ENCODE measurements around the gene STAC.

STAC gene

DNA sequence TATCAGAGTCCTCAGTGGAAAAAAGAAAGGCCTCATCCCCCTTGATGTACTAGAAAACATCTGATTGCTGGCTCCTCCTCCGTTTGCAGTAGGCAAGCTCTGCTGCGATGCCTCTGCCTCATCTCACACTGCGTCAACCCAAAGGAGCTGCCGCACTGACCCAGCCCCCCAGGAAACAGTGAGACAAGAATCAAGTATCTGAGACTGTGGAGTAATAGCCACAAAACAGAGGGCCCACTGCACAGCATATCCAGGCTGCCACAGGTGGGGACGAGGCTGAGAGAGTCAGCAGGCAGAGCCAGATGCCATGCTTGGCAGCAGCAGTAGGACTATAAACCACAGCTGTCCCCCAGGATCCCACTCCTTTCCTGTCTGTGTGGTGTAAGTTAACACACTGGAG is 165.9 kb downstream of the STAC start:
- no peak for TF ChIP-seq TAF1 (IDR thresholded peaks at IDR 0.05; ENCODE audit: borderline replicate concordance, insufficient read depth, low read length)
- TF ChIP-seq, protein P1, sequence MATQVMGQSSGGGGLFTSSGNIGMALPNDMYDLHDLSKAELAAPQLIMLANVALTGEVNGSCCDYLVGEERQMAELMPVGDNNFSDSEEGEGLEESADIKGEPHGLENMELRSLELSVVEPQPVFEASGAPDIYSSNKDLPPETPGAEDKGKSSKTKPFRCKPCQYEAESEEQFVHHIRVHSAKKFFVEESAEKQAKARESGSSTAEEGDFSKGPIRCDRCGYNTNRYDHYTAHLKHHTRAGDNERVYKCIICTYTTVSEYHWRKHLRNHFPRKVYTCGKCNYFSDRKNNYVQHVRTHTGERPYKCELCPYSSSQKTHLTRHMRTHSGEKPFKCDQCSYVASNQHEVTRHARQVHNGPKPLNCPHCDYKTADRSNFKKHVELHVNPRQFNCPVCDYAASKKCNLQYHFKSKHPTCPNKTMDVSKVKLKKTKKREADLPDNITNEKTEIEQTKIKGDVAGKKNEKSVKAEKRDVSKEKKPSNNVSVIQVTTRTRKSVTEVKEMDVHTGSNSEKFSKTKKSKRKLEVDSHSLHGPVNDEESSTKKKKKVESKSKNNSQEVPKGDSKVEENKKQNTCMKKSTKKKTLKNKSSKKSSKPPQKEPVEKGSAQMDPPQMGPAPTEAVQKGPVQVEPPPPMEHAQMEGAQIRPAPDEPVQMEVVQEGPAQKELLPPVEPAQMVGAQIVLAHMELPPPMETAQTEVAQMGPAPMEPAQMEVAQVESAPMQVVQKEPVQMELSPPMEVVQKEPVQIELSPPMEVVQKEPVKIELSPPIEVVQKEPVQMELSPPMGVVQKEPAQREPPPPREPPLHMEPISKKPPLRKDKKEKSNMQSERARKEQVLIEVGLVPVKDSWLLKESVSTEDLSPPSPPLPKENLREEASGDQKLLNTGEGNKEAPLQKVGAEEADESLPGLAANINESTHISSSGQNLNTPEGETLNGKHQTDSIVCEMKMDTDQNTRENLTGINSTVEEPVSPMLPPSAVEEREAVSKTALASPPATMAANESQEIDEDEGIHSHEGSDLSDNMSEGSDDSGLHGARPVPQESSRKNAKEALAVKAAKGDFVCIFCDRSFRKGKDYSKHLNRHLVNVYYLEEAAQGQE (IDR thresholded peaks at IDR 0.05; ENCODE audit: insufficient read depth in 1 of 2, low read depth in 2 of 2, low read length in 2 of 2) = no peak
- no peak for TF ChIP-seq SIN3A (IDR thresholded peaks at IDR 0.05; ENCODE audit: borderline replicate concordance, insufficient read depth, low read length)
- no peak for TF ChIP-seq POLR2AphosphoS5 (IDR thresholded peaks at IDR 0.05; ENCODE audit: low read depth, low read length)
- TF ChIP-seq FOXP2 (optimal IDR thresholded peaks at IDR 0.05; ENCODE audit: borderline replicate concordance, extremely low read depth, extremely low read length, insufficient read depth) = no peak

DNA sequence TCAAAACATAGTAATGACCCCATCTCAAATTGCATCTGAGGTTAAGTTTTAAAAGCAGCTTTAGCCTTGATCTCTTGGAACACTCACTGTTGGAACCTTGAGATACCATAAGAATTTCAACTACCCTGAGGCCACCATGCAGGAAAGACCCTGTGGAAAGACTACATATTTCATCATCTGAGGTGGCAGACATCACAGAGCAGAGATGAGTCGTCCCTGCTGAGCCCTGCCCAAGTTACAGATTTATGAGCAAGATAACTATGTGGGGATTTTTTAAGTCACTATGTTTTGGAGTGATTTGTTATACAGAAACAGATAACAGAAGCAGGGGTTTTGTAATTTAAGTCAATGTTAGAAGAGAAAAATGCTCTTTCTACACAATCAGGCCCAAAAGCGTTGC is 168.4 kb downstream of the STAC start:
- no peak for TF ChIP-seq TAF1 (IDR thresholded peaks at IDR 0.05; ENCODE audit: borderline replicate concordance, insufficient read depth, low read length)
- TF ChIP-seq FOXP2 (optimal IDR thresholded peaks at IDR 0.05; ENCODE audit: borderline replicate concordance, extremely low read depth, extremely low read length, insufficient read depth) = no peak
- no peak for TF ChIP-seq POLR2AphosphoS5 (IDR thresholded peaks at IDR 0.05; ENCODE audit: low read depth, low read length)

DNA sequence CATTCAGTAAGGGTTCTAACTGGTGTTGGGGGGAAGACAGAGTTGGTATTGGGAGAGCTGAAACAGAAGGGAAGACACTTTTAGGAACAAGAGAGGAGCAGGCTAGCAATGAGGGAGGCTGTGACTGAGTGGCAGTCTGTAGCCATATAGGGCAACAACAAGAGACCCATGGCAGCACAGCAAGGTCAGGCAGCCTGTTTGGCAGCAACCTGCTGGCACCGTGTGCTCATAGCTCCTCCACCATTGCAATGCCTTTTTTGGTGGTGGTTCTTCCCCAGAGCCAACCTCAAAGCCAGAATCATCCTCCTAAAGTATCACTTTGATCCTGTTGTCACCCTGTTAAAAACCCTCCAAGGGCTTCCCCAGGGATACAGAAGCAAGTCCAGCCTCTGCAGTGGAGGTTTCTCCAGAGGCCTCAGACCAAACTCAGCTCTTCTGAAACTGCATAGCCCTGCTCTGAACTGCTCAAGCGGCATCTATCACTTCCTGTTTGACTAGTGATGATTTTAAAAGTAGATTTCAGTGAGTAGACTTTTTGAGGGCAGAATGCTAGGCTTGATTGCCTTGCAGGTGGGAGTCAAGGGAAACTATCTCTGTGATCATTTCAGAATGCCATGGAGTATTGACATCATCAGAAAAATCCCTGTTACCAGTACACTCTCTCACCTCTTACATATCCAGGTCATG is 176.9 kb downstream of the STAC start:
- TF ChIP-seq POLR2AphosphoS5 (IDR thresholded peaks at IDR 0.05; ENCODE audit: low read depth, low read length) (no peak), FOXP2 (optimal IDR thresholded peaks at IDR 0.05; ENCODE audit: borderline replicate concordance, extremely low read depth, extremely low read length, insufficient read depth) (no peak), TAF1 (IDR thresholded peaks at IDR 0.05; ENCODE audit: borderline replicate concordance, insufficient read depth, low read length) (no peak), SIN3A (IDR thresholded peaks at IDR 0.05; ENCODE audit: borderline replicate concordance, insufficient read depth, low read length) (no peak)
- TF ChIP-seq, protein P1 (IDR thresholded peaks at IDR 0.05; ENCODE audit: insufficient read depth in 1 of 2, low read depth in 2 of 2, low read length in 2 of 2) = no peak

DNA sequence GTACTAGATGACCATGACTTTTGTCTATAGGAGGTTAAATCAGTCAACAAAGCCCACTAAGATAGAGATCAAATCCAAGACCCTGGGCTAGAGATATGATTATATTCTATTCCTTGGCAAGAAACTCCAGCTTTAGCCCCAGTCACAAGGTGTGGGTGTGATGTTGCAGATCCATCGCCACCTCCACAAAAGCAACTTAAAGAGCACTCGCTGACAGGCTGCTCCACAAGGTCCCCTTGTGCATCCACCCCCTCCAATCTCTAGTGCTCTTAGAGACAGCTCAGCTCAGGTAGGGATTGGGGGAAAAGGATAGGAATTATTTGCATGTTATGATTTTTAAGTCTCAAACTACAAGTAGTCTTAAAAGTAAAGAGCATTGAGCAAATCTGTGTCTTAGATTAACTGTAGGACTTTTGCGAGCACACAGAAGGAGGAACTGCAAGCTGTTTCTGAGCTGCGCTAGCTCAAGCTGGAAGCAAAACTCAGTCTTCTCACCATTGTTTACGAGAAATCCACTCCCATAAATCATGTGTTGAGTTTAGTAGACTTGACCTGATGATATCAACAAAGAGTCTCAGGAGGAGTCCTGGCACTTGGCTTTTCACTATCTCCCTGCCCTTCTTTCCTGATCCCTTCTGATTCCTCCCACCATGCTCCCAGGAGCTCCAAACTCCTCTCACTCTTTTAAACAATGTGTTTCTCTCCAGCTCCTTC is 177.6 kb downstream of the STAC start:
- TF ChIP-seq FOXP2 (optimal IDR thresholded peaks at IDR 0.05; ENCODE audit: borderline replicate concordance, extremely low read depth, extremely low read length, insufficient read depth) (no peak), SIN3A (IDR thresholded peaks at IDR 0.05; ENCODE audit: borderline replicate concordance, insufficient read depth, low read length) (no peak), TAF1 (IDR thresholded peaks at IDR 0.05; ENCODE audit: borderline replicate concordance, insufficient read depth, low read length) (no peak), POLR2AphosphoS5 (IDR thresholded peaks at IDR 0.05; ENCODE audit: low read depth, low read length) (no peak)
- TF ChIP-seq, protein P1 (IDR thresholded peaks at IDR 0.05; ENCODE audit: insufficient read depth in 1 of 2, low read depth in 2 of 2, low read length in 2 of 2) = no peak

DNA sequence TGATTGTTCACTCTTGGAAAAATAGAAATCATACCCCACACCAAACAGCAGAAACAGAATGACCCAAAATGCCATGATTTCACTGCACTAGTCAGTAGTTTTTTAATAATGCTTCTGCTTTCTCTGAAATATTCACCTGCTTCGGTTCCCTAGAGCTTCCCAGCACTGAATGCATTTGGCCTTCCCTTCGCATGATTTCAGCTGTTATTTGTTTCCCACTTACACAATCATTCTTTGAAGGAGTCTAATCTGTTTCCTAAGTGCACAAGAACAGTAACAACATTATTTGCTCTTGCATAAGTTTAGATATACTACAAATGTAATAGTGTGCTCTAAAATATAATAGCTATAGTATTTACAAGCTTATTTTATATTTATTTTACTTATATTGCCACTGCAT is 178.7 kb downstream of the STAC start:
- TF ChIP-seq FOXP2 (optimal IDR thresholded peaks at IDR 0.05; ENCODE audit: borderline replicate concordance, extremely low read depth, extremely low read length, insufficient read depth) (no peak), SIN3A (IDR thresholded peaks at IDR 0.05; ENCODE audit: borderline replicate concordance, insufficient read depth, low read length) (no peak), TAF1 (IDR thresholded peaks at IDR 0.05; ENCODE audit: borderline replicate concordance, insufficient read depth, low read length) (no peak), POLR2AphosphoS5 (IDR thresholded peaks at IDR 0.05; ENCODE audit: low read depth, low read length) (no peak)
- TF ChIP-seq, protein P1 (IDR thresholded peaks at IDR 0.05; ENCODE audit: insufficient read depth in 1 of 2, low read depth in 2 of 2, low read length in 2 of 2) = no peak
